Liver (tissue), 3 donors: ENCODE measurements around the gene AMN1.

Source experiments
- ATF3 ChIP-seq: IDR thresholded peaks from 2 replicates; pipeline ENCODE4 v1.6.1; 2016; ENCODE audit warnings: antibody characterized with exemption
- CTCF ChIP-seq: fragments of 150-350 bp; IDR thresholded peaks from 2 replicates; pipeline ENCODE4 v1.5.1; 2017; ENCODE audit warnings: improper control_type of control experiment, low read depth, low read length; ENCODE audit not compliant: missing input control
- GABPA ChIP-seq, 2 donors: IDR thresholded peaks in 1 of 2; conservative IDR thresholded peaks in 1 of 2; 2 replicates each; pipeline ENCODE4 v1.6.1; 2016; ENCODE audit warnings: antibody characterized with exemption in 2 of 2, mild to moderate bottlenecking in 1 of 2, moderate library complexity in 1 of 2
- MAX ChIP-seq: IDR thresholded peaks from 2 replicates; pipeline ENCODE4 v1.6.1; 2016; ENCODE audit warnings: antibody characterized with exemption
- RXRA ChIP-seq, 2 donors: IDR thresholded peaks; 2 replicates each; pipeline ENCODE4 v1.6.1; 2017 to 2018; ENCODE audit warnings: antibody characterized with exemption in 2 of 2, mild to moderate bottlenecking in 1 of 2
- YY1 ChIP-seq: IDR thresholded peaks from 2 replicates; pipeline ENCODE4 v1.6.1; 2016; ENCODE audit warnings: antibody characterized with exemption, mild to moderate bottlenecking
- donor health status: healthy.
- donor health status: healthy.

- TF ChIP-seq RXRA (IDR thresholded peaks at IDR 0.05): no peak
- no peak for TF ChIP-seq CTCF
- no peak for TF ChIP-seq ATF3
- no peak for TF ChIP-seq GABPA (IDR thresholded peaks at IDR 0.05 in 1 of 2, conservative IDR thresholded peaks at IDR 0.05 in 1 of 2)
- TF ChIP-seq MAX: no peak
- no peak for TF ChIP-seq YY1
Observed at GRCh38 chr12:31663576-31663975, 65.2 kb downstream of the AMN1 start.
